Bronchus fibroblast of lung (primary cell): ENCODE measurements around the gene SPINK9. TPM values are rescaled to one million over a fixed set of nuclear protein-coding genes. Genes with fewer than 3 reads are reported as not detected.

ENCODE experiments used
- total RNA-seq: library from RNA; depleted of rRNA; stranded (reverse); fragments of >200 nt; gene quantifications from 2 replicates; pipeline ENCODE4 v1.2.3, GENCODE V29; 2015

SPINK9 gene, protein sequence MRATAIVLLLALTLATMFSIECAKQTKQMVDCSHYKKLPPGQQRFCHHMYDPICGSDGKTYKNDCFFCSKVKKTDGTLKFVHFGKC
- total RNA-seq, result not detected in 2 replicates

DNA sequence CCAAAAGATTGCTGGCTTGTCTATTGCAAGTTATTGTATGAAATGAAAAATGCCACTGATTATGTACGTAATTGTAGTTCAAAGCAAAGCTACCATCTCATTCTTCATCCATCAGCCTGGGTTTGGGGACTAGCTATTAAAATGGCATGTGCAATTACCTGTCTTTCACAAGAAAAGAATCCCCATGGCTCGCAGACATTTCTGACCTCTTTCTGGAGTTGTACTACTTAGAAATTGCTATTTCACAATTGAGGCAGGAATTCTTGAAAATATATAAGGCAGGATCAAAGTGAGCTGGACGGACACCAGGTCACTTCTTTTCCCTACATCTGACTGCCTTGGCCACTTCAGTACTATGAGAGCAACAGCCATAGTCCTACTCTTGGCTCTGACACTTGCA, at the start of gene SPINK9:
SPINK9 (plus strand) TSS at position 301 of the 400 bp plus-strand sequence; CDS start at position 356, 55 bp downstream.

GRCh38 chr5:148312153-148312552, 23.2 kb upstream of the SPINK9 start, which contains the start of gene SPINK7:
Gene SPINK7 (plus strand): TSS chr5:148312423. CDS start chr5:148312484, 61 bp downstream.

GRCh38 chr5:148383564-148384379, 48.4 kb downstream of the SPINK9 start, which contains the start of gene FBXO38:
Gene FBXO38 (plus strand): TSS chr5:148383958. CDS start chr5:148394777, 10,819 bp downstream.

Other genes with a start within 250 kb of the SPINK9 start
- gene SPINK14, start 167.0 kb upstream of the SPINK9 start, total RNA-seq, result not detected in 2 replicates
- gene SPINK6, start 132.5 kb upstream of the SPINK9 start, total RNA-seq, result not detected in 2 replicates
- not detected in 2 replicates for gene MARCOL, start 97.0 kb upstream of the SPINK9 start, total RNA-seq
- gene SPINK13, start 66.8 kb upstream of the SPINK9 start, total RNA-seq, result not detected in 2 replicates
- gene SPINK7, start 23.1 kb upstream of the SPINK9 start, total RNA-seq, result not detected in 2 replicates
- 18.2 and 21.1 TPM in 2 replicates for gene FBXO38, start 48.4 kb downstream of the SPINK9 start, total RNA-seq